ENCODE results near the gene AIF1L.
A peak's percentile ranks its signal among the peaks of the same experiment; 100 is the strongest.

- TF ChIP-seq POLR2A (IDR thresholded peaks at IDR 0.05) (peak; percentile 9 to 82), CTCF (IDR thresholded peaks at IDR 0.05) (peak in 1 of 5 experiments; percentile 57)
Measured at GRCh38 chr9:131125288-131126058, 29.1 kb downstream of the AIF1L start, which contains the start of gene NUP214.
